AG09309 (cell line): ENCODE results near the gene C6orf47.

Experiments
- DNase-seq: peaks from one replicate; pipeline ENCODE4 v3.0.0-alpha.2; 2010; ENCODE audit warnings: low read depth
- H3K4me3 ChIP-seq: 2 replicates; pipeline ENCODE4 v1.5.1; 2011; ENCODE audit warnings: mild to moderate bottlenecking, low read depth, low read length, moderate library complexity; ENCODE audit not compliant: control insufficient read depth
- TF ChIP-seq, protein P1 (sequence below): IDR thresholded peaks from 2 replicates; pipeline ENCODE4 v1.5.1; 2011; ENCODE audit warnings: mild to moderate bottlenecking, low read depth, low read length, inconsistent platforms; ENCODE audit not compliant: insufficient read depth, control insufficient read depth; ENCODE audit errors: missing control alignments

C6orf47 gene

GRCh38 chr6:31636698-31637596, 23.6 kb downstream of the C6orf47 start:
- TF ChIP-seq, protein P1, sequence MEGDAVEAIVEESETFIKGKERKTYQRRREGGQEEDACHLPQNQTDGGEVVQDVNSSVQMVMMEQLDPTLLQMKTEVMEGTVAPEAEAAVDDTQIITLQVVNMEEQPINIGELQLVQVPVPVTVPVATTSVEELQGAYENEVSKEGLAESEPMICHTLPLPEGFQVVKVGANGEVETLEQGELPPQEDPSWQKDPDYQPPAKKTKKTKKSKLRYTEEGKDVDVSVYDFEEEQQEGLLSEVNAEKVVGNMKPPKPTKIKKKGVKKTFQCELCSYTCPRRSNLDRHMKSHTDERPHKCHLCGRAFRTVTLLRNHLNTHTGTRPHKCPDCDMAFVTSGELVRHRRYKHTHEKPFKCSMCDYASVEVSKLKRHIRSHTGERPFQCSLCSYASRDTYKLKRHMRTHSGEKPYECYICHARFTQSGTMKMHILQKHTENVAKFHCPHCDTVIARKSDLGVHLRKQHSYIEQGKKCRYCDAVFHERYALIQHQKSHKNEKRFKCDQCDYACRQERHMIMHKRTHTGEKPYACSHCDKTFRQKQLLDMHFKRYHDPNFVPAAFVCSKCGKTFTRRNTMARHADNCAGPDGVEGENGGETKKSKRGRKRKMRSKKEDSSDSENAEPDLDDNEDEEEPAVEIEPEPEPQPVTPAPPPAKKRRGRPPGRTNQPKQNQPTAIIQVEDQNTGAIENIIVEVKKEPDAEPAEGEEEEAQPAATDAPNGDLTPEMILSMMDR = no peak
- no peak for DNase-seq
- H3K4me3 ChIP-seq = no peak overlapping the region

GRCh38 chr6:31634969-31635575, 25.5 kb downstream of the C6orf47 start:
- no peak overlapping the region for H3K4me3 ChIP-seq
- TF ChIP-seq, protein P1 = no peak
- no peak for DNase-seq

DNA sequence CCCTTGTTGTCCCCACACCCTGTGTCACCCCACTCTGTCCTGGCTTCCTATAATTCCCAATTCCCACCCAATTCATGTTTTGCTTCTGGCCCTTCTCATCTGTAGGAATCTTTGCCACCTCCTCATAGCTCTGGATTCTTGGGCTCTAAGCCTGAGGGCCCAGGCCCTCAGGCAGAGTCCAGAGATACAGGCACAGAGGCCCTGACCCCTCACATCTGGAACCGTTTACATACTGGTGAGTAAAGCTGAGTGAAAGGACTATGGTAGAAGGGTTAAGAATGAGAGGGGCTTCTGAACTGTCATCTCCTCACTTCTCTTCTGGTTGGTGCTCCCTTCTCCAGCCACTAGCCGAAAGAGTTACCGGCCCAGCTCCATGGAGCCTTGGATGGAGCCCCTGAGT, 26.4 kb downstream of the C6orf47 start:
- no peak for DNase-seq

DNA sequence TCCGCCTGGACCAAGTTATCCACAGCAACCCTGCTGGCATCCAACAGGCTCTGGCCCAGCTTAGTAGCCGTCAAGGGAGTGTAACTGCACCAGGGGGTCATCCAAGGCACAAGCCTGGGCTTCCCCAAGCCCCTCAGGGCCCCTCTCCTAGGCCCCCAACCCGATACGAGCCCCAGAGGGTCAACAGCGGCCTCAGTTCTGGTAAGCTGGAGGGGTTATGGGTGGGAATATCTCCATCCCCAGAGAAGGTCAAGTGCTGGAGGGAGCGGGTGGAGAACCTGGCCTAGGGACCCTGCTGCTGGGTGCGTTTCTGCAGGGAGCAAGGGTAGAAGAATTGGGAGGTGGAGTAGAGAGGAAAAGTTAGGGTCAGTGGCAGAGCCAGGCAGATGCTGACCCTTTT, 27.1 kb downstream of the C6orf47 start:
- DNase-seq = no peak
- TF ChIP-seq, protein P1 = no peak
- no peak overlapping the region for H3K4me3 ChIP-seq

More for the DNA sequence above, 26.4 kb downstream of the C6orf47 start:
- TF ChIP-seq, protein P1 = no peak
- H3K4me3 ChIP-seq = no peak overlapping the region

GRCh38 chr6:31632279-31632946, 28.2 kb downstream of the C6orf47 start:
- H3K4me3 ChIP-seq = no peak overlapping the region
- no peak for DNase-seq
- TF ChIP-seq, protein P1 = no peak

DNA sequence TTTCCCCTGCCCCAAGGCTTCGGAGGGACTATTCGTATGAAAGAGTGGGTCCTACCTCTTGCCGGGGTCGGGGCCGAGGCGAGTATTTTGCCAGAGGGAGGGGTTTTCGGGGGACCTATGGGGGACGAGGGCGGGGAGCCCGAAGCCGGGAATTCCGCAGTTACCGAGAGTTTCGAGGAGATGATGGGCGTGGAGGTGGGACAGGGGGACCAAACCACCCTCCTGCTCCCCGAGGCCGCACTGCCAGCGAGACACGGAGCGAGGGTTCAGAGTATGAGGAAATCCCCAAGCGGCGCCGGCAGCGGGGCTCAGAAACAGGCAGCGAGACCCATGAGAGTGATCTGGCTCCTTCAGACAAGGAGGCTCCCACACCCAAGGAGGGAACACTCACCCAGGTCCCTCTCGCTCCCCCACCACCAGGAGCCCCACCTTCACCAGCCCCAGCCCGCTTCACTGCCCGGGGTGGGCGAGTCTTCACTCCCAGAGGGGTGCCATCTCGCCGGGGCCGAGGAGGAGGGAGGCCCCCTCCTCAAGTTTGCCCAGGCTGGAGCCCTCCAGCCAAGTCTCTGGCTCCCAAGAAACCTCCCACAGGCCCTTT, 28.8 kb downstream of the C6orf47 start:
- TF ChIP-seq, protein P1 = no peak
- H3K4me3 ChIP-seq = no peak overlapping the region
- no peak for DNase-seq
